ENCODE measurements around the gene SYTL5. TPM values are rescaled to one million over a fixed set of nuclear protein-coding genes. Genes with fewer than 3 reads are reported as not detected.

Gene SYTL5
- total RNA-seq, 1 experiment from 2014 or later = 0.47 TPM

DNA sequence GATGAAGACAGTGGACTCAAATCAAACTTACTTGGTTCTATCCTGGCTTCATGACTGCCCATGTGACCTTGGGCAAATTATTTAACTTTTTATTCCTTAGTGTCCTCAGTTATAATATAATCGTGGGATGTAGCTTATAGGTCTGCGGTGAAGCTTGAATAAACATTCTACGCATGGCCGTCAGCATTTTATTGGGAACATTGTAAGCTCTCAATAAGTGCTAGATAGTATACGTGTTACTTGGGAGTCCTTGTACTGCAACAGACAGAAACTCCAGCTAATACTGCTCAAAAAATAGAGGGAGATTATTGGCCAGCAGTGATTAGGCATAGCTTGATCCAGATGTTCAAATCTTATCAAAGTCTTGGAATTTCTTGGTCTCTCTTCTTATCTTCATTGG is 104.8 kb downstream of the SYTL5 start:
- no TSS peak for BruUV-seq (replicated peaks)
- Mint-ChIP-seq H3K9me3 (ENCODE audit: low read depth, unreplicated experiment) (no peaks in the 10 kb centered on the region), H3K4me1 (ENCODE audit: low read depth, unreplicated experiment) (peaks cover 20% of the 10 kb centered on the region), H3K27me3 (ENCODE audit: unreplicated experiment) (no peaks in the 10 kb centered on the region), H3K4me3 (ENCODE audit: low read depth, unreplicated experiment) (no peak overlapping the region), H3K36me3 (ENCODE audit: insufficient read depth, unreplicated experiment) (no peaks in the 10 kb centered on the region), H3K27ac (ENCODE audit: unreplicated experiment) (no peak overlapping the region)
- intact Hi-C loops (cut with micrococcal nuclease; ENCODE audit: unreplicated experiment) = no loop called here
- TF ChIP-seq, protein P1, sequence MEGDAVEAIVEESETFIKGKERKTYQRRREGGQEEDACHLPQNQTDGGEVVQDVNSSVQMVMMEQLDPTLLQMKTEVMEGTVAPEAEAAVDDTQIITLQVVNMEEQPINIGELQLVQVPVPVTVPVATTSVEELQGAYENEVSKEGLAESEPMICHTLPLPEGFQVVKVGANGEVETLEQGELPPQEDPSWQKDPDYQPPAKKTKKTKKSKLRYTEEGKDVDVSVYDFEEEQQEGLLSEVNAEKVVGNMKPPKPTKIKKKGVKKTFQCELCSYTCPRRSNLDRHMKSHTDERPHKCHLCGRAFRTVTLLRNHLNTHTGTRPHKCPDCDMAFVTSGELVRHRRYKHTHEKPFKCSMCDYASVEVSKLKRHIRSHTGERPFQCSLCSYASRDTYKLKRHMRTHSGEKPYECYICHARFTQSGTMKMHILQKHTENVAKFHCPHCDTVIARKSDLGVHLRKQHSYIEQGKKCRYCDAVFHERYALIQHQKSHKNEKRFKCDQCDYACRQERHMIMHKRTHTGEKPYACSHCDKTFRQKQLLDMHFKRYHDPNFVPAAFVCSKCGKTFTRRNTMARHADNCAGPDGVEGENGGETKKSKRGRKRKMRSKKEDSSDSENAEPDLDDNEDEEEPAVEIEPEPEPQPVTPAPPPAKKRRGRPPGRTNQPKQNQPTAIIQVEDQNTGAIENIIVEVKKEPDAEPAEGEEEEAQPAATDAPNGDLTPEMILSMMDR (IDR thresholded peaks at IDR 0.05; ENCODE audit: unreplicated experiment) = no peak
- CTCF ChIA-PET = no interaction called here
- DNase-seq = no peak

DNA sequence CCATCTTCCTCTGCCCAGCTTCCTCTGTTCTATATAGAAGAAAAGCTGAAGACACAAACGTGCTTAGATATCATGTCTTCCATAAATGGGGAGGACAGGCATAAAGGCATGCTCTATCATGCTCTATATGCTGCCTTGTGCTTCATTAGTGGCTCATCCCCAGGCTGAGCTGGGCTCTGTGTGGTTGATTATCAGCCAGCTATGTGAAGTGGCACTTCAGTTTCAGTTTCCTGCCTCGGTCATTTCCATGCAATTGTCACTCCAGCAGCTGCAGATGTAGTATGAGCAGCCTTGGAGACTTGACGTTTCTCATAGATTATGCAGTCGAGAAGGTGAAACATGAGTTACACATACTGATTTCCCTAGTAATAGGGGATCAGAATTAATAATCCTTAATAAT is 106.2 kb downstream of the SYTL5 start:
- Mint-ChIP-seq H3K36me3 (ENCODE audit: insufficient read depth, unreplicated experiment) (no peaks in the 10 kb centered on the region), H3K27me3 (ENCODE audit: unreplicated experiment) (no peaks in the 10 kb centered on the region), H3K4me1 (ENCODE audit: low read depth, unreplicated experiment) (peaks cover 14% of the 10 kb centered on the region), H3K9me3 (ENCODE audit: low read depth, unreplicated experiment) (no peaks in the 10 kb centered on the region), H3K4me3 (ENCODE audit: low read depth, unreplicated experiment) (no peak overlapping the region), H3K27ac (ENCODE audit: unreplicated experiment) (no peak overlapping the region)
- DNase-seq = no peak
- no TSS peak for BruUV-seq (replicated peaks)
- TF ChIP-seq, protein P1 (IDR thresholded peaks at IDR 0.05; ENCODE audit: unreplicated experiment) = no peak
- intact Hi-C loops (cut with micrococcal nuclease; ENCODE audit: unreplicated experiment) = no loop called here
- CTCF ChIA-PET = no interaction called here

DNA sequence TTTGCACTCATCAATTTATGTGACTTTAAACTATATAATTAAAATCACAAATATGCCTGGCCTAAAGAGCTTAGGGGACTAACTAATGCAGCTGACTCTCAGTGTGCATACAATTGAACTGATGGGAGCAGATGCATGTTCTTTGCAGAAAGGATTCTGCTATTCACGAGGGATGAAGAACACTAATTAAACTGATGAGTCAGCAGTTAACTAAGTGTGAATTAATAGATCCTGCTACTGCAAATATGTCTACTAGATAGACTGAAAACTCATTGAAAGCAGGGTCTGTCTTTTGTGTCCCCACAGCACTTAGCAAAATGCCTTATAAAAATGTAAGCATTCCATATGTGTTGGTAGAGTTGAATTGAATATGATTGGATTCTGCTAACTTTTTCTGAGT is 110.4 kb downstream of the SYTL5 start:
- DNase-seq = no peak
- Mint-ChIP-seq H3K9me3 (ENCODE audit: low read depth, unreplicated experiment) (no peaks in the 10 kb centered on the region), H3K27ac (ENCODE audit: unreplicated experiment) (no peak overlapping the region), H3K27me3 (ENCODE audit: unreplicated experiment) (no peaks in the 10 kb centered on the region), H3K4me3 (ENCODE audit: low read depth, unreplicated experiment) (no peak overlapping the region), H3K4me1 (ENCODE audit: low read depth, unreplicated experiment) (peaks cover 7% of the 10 kb centered on the region), H3K36me3 (ENCODE audit: insufficient read depth, unreplicated experiment) (no peaks in the 10 kb centered on the region)
- intact Hi-C loops (cut with micrococcal nuclease; ENCODE audit: unreplicated experiment) = no loop called here
- TF ChIP-seq, protein P1 (IDR thresholded peaks at IDR 0.05; ENCODE audit: unreplicated experiment) = no peak
- BruUV-seq (replicated peaks) = no TSS peak
- CTCF ChIA-PET = no interaction called here

DNA sequence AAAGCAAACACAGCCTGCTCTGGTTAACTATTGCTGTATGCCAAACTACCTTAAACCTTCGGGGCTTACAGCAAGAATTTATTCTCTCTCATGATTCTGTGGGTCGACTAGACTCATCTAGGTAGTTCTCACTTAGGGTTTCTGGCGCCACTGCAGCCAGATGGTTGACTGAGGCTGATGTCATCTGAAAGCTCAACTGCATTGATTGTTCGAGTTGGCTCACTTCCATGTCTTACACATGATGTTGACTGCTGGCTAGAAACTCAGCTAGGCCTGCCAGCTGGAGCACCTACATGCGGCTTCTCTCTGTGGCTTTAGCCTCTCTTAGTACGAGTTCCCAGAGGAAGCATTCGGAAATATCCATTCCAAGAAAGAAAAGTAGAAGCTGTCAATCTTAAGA is 111.1 kb downstream of the SYTL5 start:
- CTCF ChIA-PET = no interaction called here
- H3K4me3 Mint-ChIP-seq (ENCODE audit: low read depth, unreplicated experiment) = no peak overlapping the region
- no peaks in the 10 kb centered on the region for H3K27me3 Mint-ChIP-seq (ENCODE audit: unreplicated experiment)
- H3K9me3 Mint-ChIP-seq (ENCODE audit: low read depth, unreplicated experiment) = no peaks in the 10 kb centered on the region
- intact Hi-C loops (cut with micrococcal nuclease; ENCODE audit: unreplicated experiment) = no loop called here
- peaks cover 7% of the 10 kb centered on the region for H3K4me1 Mint-ChIP-seq (ENCODE audit: low read depth, unreplicated experiment)
- peak; percentile 46 for DNase-seq
- H3K36me3 Mint-ChIP-seq (ENCODE audit: insufficient read depth, unreplicated experiment) = no peaks in the 10 kb centered on the region
- TF ChIP-seq, protein P1 (IDR thresholded peaks at IDR 0.05; ENCODE audit: unreplicated experiment) = no peak
- BruUV-seq (replicated peaks) = no TSS peak
- no peak overlapping the region for H3K27ac Mint-ChIP-seq (ENCODE audit: unreplicated experiment)

DNA sequence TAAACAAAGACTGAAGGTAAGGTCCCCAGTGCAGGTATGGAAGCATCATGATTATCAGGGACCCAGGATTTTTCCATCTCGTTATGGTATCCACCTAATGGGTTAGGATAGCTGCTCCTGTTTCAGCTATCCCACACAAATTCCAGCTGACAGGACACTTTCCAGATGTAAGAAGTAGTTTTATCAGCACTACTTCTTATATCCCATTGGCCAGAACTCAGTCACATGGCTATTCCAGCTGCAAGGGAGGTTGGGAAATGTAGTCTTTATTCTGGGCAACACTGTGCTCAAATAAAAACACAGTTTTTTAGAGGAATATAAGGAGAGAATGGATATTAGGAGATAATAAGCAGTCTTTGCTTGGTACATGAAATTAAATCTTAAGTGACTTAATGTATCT is 117.6 kb downstream of the SYTL5 start:
- CTCF ChIA-PET = no interaction called here
- BruUV-seq (replicated peaks) = no TSS peak
- Mint-ChIP-seq H3K36me3 (ENCODE audit: insufficient read depth, unreplicated experiment) (no peaks in the 10 kb centered on the region), H3K9me3 (ENCODE audit: low read depth, unreplicated experiment) (no peaks in the 10 kb centered on the region), H3K27ac (ENCODE audit: unreplicated experiment) (no peak overlapping the region), H3K4me1 (ENCODE audit: low read depth, unreplicated experiment) (no peaks in the 10 kb centered on the region), H3K27me3 (ENCODE audit: unreplicated experiment) (no peaks in the 10 kb centered on the region), H3K4me3 (ENCODE audit: low read depth, unreplicated experiment) (no peak overlapping the region)
- no peak for DNase-seq
- intact Hi-C loops (cut with micrococcal nuclease; ENCODE audit: unreplicated experiment) = no loop called here
- TF ChIP-seq, protein P1 (IDR thresholded peaks at IDR 0.05; ENCODE audit: unreplicated experiment) = no peak

All from Calu3 (cell line).